T-helper 17 cell (primary cell): ENCODE measurements around the gene CXCL10. TPM values are rescaled to one million over a fixed set of nuclear protein-coding genes. Genes with fewer than 3 reads are reported as not detected.
"Not testable (repeated sequence)": the region's sequence is repeated elsewhere in the genome, so short reads cannot be mapped to it uniquely, and the experiment has no call there.

Experiments used
- ATAC-seq: fragments of 150-1000 bp; cut with Tn5 transposase; 2 replicates; pipeline ENCODE4 v1.10.0; 2021; ENCODE audit warnings: mild to moderate bottlenecking, moderate library complexity
- DNase-seq, 3 donors: peaks; one replicate each; pipeline versions ENCODE4 v3.0.0 to v3.0.0-alpha.2; 2020 to 2021
- H3K9me3 ChIP-seq: one replicate; pipeline ENCODE4 v1.7.0; 2013; ENCODE audit warnings: low read length, mild to moderate bottlenecking; ENCODE audit not compliant: control insufficient read depth, poor library complexity, severe bottlenecking
- H3K27ac Mint-ChIP-seq: one replicate; pipeline ENCODE4 v1.8.0; 2022; ENCODE audit warnings: mild to moderate bottlenecking, moderate library complexity, mixed read lengths
- H3K27me3 Mint-ChIP-seq: one replicate; pipeline ENCODE4 v1.8.0; 2022; ENCODE audit warnings: mixed read lengths
- H3K36me3 Mint-ChIP-seq: one replicate; pipeline ENCODE4 v1.8.0; 2022; ENCODE audit warnings: low read depth, mixed read lengths
- H3K4me1 Mint-ChIP-seq: one replicate; pipeline ENCODE4 v1.8.0; 2022; ENCODE audit warnings: mild to moderate bottlenecking, mixed read lengths
- H3K4me3 Mint-ChIP-seq: one replicate; pipeline ENCODE4 v1.8.0; 2022; ENCODE audit warnings: mild to moderate bottlenecking, moderate library complexity, mixed read lengths
- total RNA-seq, 4 donors: library from RNA in 2 of 4; stranded (reverse) in 2 of 4; gene quantifications; one replicate each; pipeline ENCODE4 v1.2.3 and lab custom pipeline; 2022 to 2026

The CXCL10 gene
- total RNA-seq, 2 donors from 2014 or later = not detected

GRCh38 chr4:75998525-75999147 lies 24.7 kb downstream of the CXCL10 start:
- not testable (repeated sequence) for H3K9me3 ChIP-seq, H3K27ac Mint-ChIP-seq, H3K36me3 Mint-ChIP-seq, DNase-seq, H3K4me3 Mint-ChIP-seq, H3K4me1 Mint-ChIP-seq, ATAC-seq
- peaks cover 31% of the 10 kb centered on the region for H3K27me3 Mint-ChIP-seq

- H3K36me3 Mint-ChIP-seq = peaks cover 5% of the 10 kb centered on the region
- DNase-seq = no peak
- H3K27me3 Mint-ChIP-seq = peaks cover 25% of the 10 kb centered on the region
- no peak overlapping the region for H3K4me3 Mint-ChIP-seq
- no peaks in the 10 kb centered on the region for H3K9me3 ChIP-seq
- no peak overlapping the region for H3K27ac Mint-ChIP-seq
- H3K4me1 Mint-ChIP-seq = peaks cover 4% of the 10 kb centered on the region
- no peak for ATAC-seq
These were observed 25.4 kb downstream of the CXCL10 start for GRCh38 chr4:75997946-75998345.

GRCh38 chr4:75997081-75997480 lies 26.2 kb downstream of the CXCL10 start:
- no peak overlapping the region for H3K27ac Mint-ChIP-seq
- H3K4me3 Mint-ChIP-seq = no peak overlapping the region
- H3K4me1 Mint-ChIP-seq = peaks cover 4% of the 10 kb centered on the region
- no peak for ATAC-seq
- no peaks in the 10 kb centered on the region for H3K9me3 ChIP-seq
- DNase-seq = no peak
- H3K36me3 Mint-ChIP-seq = peaks cover 2% of the 10 kb centered on the region
- H3K27me3 Mint-ChIP-seq = peaks cover 16% of the 10 kb centered on the region

GRCh38 chr4:75995727-75996126 lies 27.6 kb downstream of the CXCL10 start:
- peaks cover 9% of the 10 kb centered on the region for H3K4me1 Mint-ChIP-seq
- ATAC-seq = no peak
- peaks cover 2% of the 10 kb centered on the region for H3K36me3 Mint-ChIP-seq
- H3K9me3 ChIP-seq = no peaks in the 10 kb centered on the region
- no peak overlapping the region for H3K27ac Mint-ChIP-seq
- peak overlapping the region; percentile 64 for H3K4me3 Mint-ChIP-seq
- H3K27me3 Mint-ChIP-seq = peaks cover 11% of the 10 kb centered on the region
- no peak for DNase-seq

- Mint-ChIP-seq H3K36me3 (no peaks in the 10 kb centered on the region), H3K27me3 (peaks cover 11% of the 10 kb centered on the region), H3K27ac (no peak overlapping the region), H3K4me3 (no peak overlapping the region), H3K4me1 (peaks cover 30% of the 10 kb centered on the region)
- H3K9me3 ChIP-seq = no peaks in the 10 kb centered on the region
- DNase-seq (no peak), ATAC-seq (no peak)
These were observed 30.8 kb downstream of the CXCL10 start for GRCh38 chr4:75992462-75992861.

- Mint-ChIP-seq H3K27me3 (peaks cover 8% of the 10 kb centered on the region), H3K36me3 (no peaks in the 10 kb centered on the region), H3K4me1 (peaks cover 28% of the 10 kb centered on the region), H3K4me3 (peak overlapping the region; percentile 95), H3K27ac (peak overlapping the region; percentile 95)
- DNase-seq (no peak), ATAC-seq (no peak)
- H3K9me3 ChIP-seq = no peaks in the 10 kb centered on the region
These were observed 33.3 kb downstream of the CXCL10 start for GRCh38 chr4:75989846-75990528.

- Mint-ChIP-seq H3K4me3 (no peak overlapping the region), H3K4me1 (peaks cover 25% of the 10 kb centered on the region), H3K27me3 (no peaks in the 10 kb centered on the region), H3K27ac (no peak overlapping the region), H3K36me3 (peaks cover 5% of the 10 kb centered on the region)
- no peak for ATAC-seq
- DNase-seq = no peak
- H3K9me3 ChIP-seq = no peaks in the 10 kb centered on the region
These were observed 38.2 kb downstream of the CXCL10 start for GRCh38 chr4:75985116-75985515.

GRCh38 chr4:75980576-75980975 lies 42.7 kb downstream of the CXCL10 start:
- Mint-ChIP-seq H3K4me1 (peaks cover 4% of the 10 kb centered on the region), H3K36me3 (peaks cover 10% of the 10 kb centered on the region), H3K27me3 (no peaks in the 10 kb centered on the region), H3K4me3 (no peak overlapping the region), H3K27ac (peak overlapping the region; percentile 83)
- no peaks in the 10 kb centered on the region for H3K9me3 ChIP-seq
- DNase-seq (no peak), ATAC-seq (no peak)

- no peak for DNase-seq
- peaks cover 2% of the 10 kb centered on the region for H3K4me1 Mint-ChIP-seq
- no peaks in the 10 kb centered on the region for H3K27me3 Mint-ChIP-seq
- no peaks in the 10 kb centered on the region for H3K9me3 ChIP-seq
- H3K4me3 Mint-ChIP-seq = no peak overlapping the region
- H3K27ac Mint-ChIP-seq = no peak overlapping the region
- no peak for ATAC-seq
- H3K36me3 Mint-ChIP-seq = peaks cover 12% of the 10 kb centered on the region
These were observed 47.1 kb downstream of the CXCL10 start for GRCh38 chr4:75976177-75976576.

- no peak for ATAC-seq
- H3K27ac Mint-ChIP-seq = no peak overlapping the region
- peaks cover 7% of the 10 kb centered on the region for H3K36me3 Mint-ChIP-seq
These were observed 49.5 kb downstream of the CXCL10 start for GRCh38 chr4:75973766-75974165.

More at GRCh38 chr4:75973766-75974165, 49.5 kb downstream of the CXCL10 start:
- no peaks in the 10 kb centered on the region for H3K9me3 ChIP-seq
- DNase-seq = no peak
- Mint-ChIP-seq H3K4me1 (no peaks in the 10 kb centered on the region), H3K4me3 (no peak overlapping the region), H3K27me3 (no peaks in the 10 kb centered on the region)

Other genes with a start within 250 kb of the CXCL10 start
- under 1 TPM; 0.10 to 0.15 TPM for gene PPEF2, start 121.0 kb downstream of the CXCL10 start, total RNA-seq
- 10 to 100 TPM; 50.0 to 65.2 TPM for gene NAAA, start 82.5 kb downstream of the CXCL10 start, total RNA-seq
- 10 to 100 TPM; 42.5 to 44.0 TPM for gene SDAD1, start 32.6 kb downstream of the CXCL10 start, total RNA-seq
- gene CXCL9, start 16.0 kb downstream of the CXCL10 start, total RNA-seq = not detected
- not detected for gene CXCL11, start 12.6 kb upstream of the CXCL10 start, total RNA-seq
- gene ART3, start 51.2 kb upstream of the CXCL10 start, total RNA-seq = not detected
- gene NUP54, start 124.9 kb upstream of the CXCL10 start, total RNA-seq = 10 to 100 TPM; 63.2 to 93.1 TPM
- 10 to 100 TPM; 27.5 to 28.6 TPM for gene SCARB2, start 190.3 kb upstream of the CXCL10 start, total RNA-seq
- gene FAM47E, start 228.2 kb upstream of the CXCL10 start, total RNA-seq = under 1 TPM in 1 of 2 donors, not detected in 1; 0.72 TPM